Activated CD4-positive, CD25-positive, alpha-beta regulatory T cell (primary cell): Measurements from ENCODE around the gene PHLDB3.
"Not testable (repeated sequence)": the region's sequence is repeated elsewhere in the genome, so short reads cannot be mapped to it uniquely, and the experiment has no call there.

ENCODE experiments used
- DNase-seq, 4 experiments: peaks; one replicate each; lab custom pipeline; 2025; lab: John Stamatoyannopoulos, UW

PHLDB3 gene

GRCh38 chr19:43527860-43528622 lies 23.5 kb upstream of the PHLDB3 start:
- DNase-seq = no peak

- DNase-seq = peak; percentile 42 to 58 (median 46)
Measured at GRCh38 chr19:43526884-43527859, 22.6 kb upstream of the PHLDB3 start, which contains the start of gene ETHE1. Gene ETHE1, minus strand, starts transcription at chr19:43527201. Its CDS starts 24 bp downstream, at chr19:43527177.

- no peak for DNase-seq
Measured at GRCh38 chr19:43525836-43526771, 21.6 kb upstream of the PHLDB3 start.

GRCh38 chr19:43524922-43525835 lies 20.6 kb upstream of the PHLDB3 start:
- DNase-seq = no peak

GRCh38 chr19:43523696-43524095 lies 19.1 kb upstream of the PHLDB3 start:
- DNase-seq = not testable (repeated sequence)

GRCh38 chr19:43522929-43523328 lies 18.4 kb upstream of the PHLDB3 start:
- DNase-seq = no peak

GRCh38 chr19:43519436-43520088 lies 15.0 kb upstream of the PHLDB3 start:
- peak; percentile 55 to 69 (median 66) for DNase-seq

GRCh38 chr19:43518051-43518450 lies 13.5 kb upstream of the PHLDB3 start:
- no peak for DNase-seq

GRCh38 chr19:43512399-43512798 lies 7.9 kb upstream of the PHLDB3 start:
- not testable (repeated sequence) for DNase-seq

- DNase-seq = no peak
Measured at GRCh38 chr19:43511324-43511723, 6.8 kb upstream of the PHLDB3 start.

GRCh38 chr19:43510713-43511112 lies 6.2 kb upstream of the PHLDB3 start:
- no peak for DNase-seq

- no peak for DNase-seq
Measured at GRCh38 chr19:43507880-43508279, 3.3 kb upstream of the PHLDB3 start.

GRCh38 chr19:43506629-43507028 lies 2.1 kb upstream of the PHLDB3 start:
- no peak for DNase-seq

- no peak for DNase-seq
Measured at GRCh38 chr19:43505941-43506340, 1.4 kb upstream of the PHLDB3 start.

- DNase-seq = no peak
Measured at GRCh38 chr19:43505186-43505456, 575 bp upstream of the PHLDB3 start.

GRCh38 chr19:43503501-43504425 lies 783 bp downstream of the PHLDB3 start:
- peak; percentile 96 to 98 (median 98) for DNase-seq

GRCh38 chr19:43502419-43502976 lies 2.0 kb downstream of the PHLDB3 start:
- DNase-seq = no peak

- DNase-seq = no peak
Measured at GRCh38 chr19:43501661-43502418, 2.7 kb downstream of the PHLDB3 start.
